IMR-90 (cell line): ENCODE results near the gene ARMC8. TPM values are rescaled to one million over a fixed set of nuclear protein-coding genes. Genes with fewer than 3 reads are reported as not detected.

ENCODE experiments used
- ATAC-seq: fragments of 200-7000 bp; cut with Tn5 transposase; 2 replicates; pipeline ENCODE4 v1.9.1; 2020; ENCODE audit warnings: low read depth, mild to moderate bottlenecking, moderate library complexity
- BruUV-seq: library from RNA; stranded (reverse); fragments of 400-500 nt; replicated peaks from 2 replicates; lab custom pipeline; 2021; lab: Mats Ljungman, UMichigan
- CTCF ChIA-PET: fragments of 300-600 bp; formaldehyde crosslinking; extraction: SDS; loops from one replicate; lab custom pipeline; 2021; ENCODE audit warnings: antibody characterized with exemption; lab: Yijun Ruan, JAX
- POLR2A ChIA-PET: fragments of 300-600 bp; sonication (Branson Sonifier 250); formaldehyde crosslinking; loops from one replicate; lab custom pipeline; 2022; ENCODE audit warnings: antibody characterized with exemption; ENCODE audit not compliant: unreplicated experiment; lab: Charles Lee
- DNase-seq: peaks from one replicate; pipeline ENCODE4 v3.0.0; 2013
- H2AFZ ChIP-seq: replicated peaks from 2 replicates; pipeline ENCODE3; 2013; ENCODE audit warnings: low read length, mild to moderate bottlenecking; ENCODE audit not compliant: poor library complexity
- H2AK5ac ChIP-seq: 2 replicates; pipeline ENCODE4 v1.6.1; 2013; ENCODE audit warnings: low read depth, low read length, inconsistent platforms
- H2AK9ac ChIP-seq: replicated peaks from 2 replicates; pipeline ENCODE3; 2013; ENCODE audit warnings: mild to moderate bottlenecking, low read depth, low read length, moderate library complexity; ENCODE audit not compliant: poor library complexity
- H2BK120ac ChIP-seq: 2 replicates; pipeline ENCODE4 v1.6.1; 2013; ENCODE audit warnings: low read depth, low read length, inconsistent platforms
- H2BK15ac ChIP-seq: 3 replicates; pipeline ENCODE4 v1.6.1; 2013; ENCODE audit warnings: low read depth, low read length, inconsistent platforms
- H2BK20ac ChIP-seq: 2 replicates; pipeline ENCODE4 v1.6.1; 2013; ENCODE audit warnings: low read depth, mild to moderate bottlenecking, inconsistent platforms, low read length, moderate library complexity
- H2BK5ac ChIP-seq: 2 replicates; pipeline ENCODE4 v1.6.1; 2013; ENCODE audit warnings: mild to moderate bottlenecking, low read depth, low read length, inconsistent platforms; ENCODE audit not compliant: poor library complexity, severe bottlenecking
- H3K14ac ChIP-seq: replicated peaks from 2 replicates; pipeline ENCODE4 v1.6.1; 2013; ENCODE audit warnings: low read depth, low read length, inconsistent platforms
- H3K18ac ChIP-seq: 2 replicates; pipeline ENCODE4 v1.6.1; 2013; ENCODE audit warnings: low read depth, low read length, control low read depth
- H3K23ac ChIP-seq: 2 replicates; pipeline ENCODE4 v1.6.1; 2013; ENCODE audit warnings: low read depth, low read length, inconsistent platforms
- H3K27ac ChIP-seq: 2 replicates; pipeline ENCODE4 v1.5.1; 2013; ENCODE audit warnings: mild to moderate bottlenecking, control low read depth, low read length; ENCODE audit not compliant: insufficient read depth
- H3K27me3 ChIP-seq: 2 replicates; pipeline ENCODE4 v1.6.1; 2013; ENCODE audit warnings: low read length; ENCODE audit not compliant: control insufficient read depth, insufficient read depth
- H3K36me3 ChIP-seq: 2 replicates; pipeline ENCODE4 v1.6.1; 2013; ENCODE audit warnings: low read length, mixed read lengths; ENCODE audit not compliant: control insufficient read depth, insufficient read depth
- H3K4ac ChIP-seq: 2 replicates; pipeline ENCODE4 v1.6.1; 2013; ENCODE audit warnings: low read depth, low read length, inconsistent platforms
- H3K4me1 ChIP-seq: 2 replicates; pipeline ENCODE4 v1.6.1; 2013; ENCODE audit warnings: low read length, mixed read lengths; ENCODE audit not compliant: control insufficient read depth, insufficient read depth
- H3K4me2 ChIP-seq: 2 replicates; pipeline ENCODE4 v1.6.1; 2013; ENCODE audit warnings: low read depth, mild to moderate bottlenecking, control low read depth, low read length, moderate library complexity
- H3K4me3 ChIP-seq: 2 replicates; pipeline ENCODE4 v1.5.1; 2013; ENCODE audit warnings: low read depth, mild to moderate bottlenecking, control low read depth, low read length, moderate library complexity; ENCODE audit not compliant: insufficient read depth
- H3K56ac ChIP-seq: 2 replicates; pipeline ENCODE4 v1.6.1; 2013; ENCODE audit warnings: low read length, inconsistent platforms; ENCODE audit not compliant: insufficient read depth; ENCODE audit errors: extremely low read depth
- H3K79me1 ChIP-seq, 2 experiments: 2 replicates each; pipeline ENCODE4 v1.6.1; 2013; ENCODE audit warnings: low read length in 2 of 2, inconsistent platforms in 1 of 2, low read depth in 1 of 2
- H3K9ac ChIP-seq: 2 replicates; pipeline ENCODE4 v1.6.1; 2013; ENCODE audit warnings: low read depth, low read length, control low read depth
- H3K9me1 ChIP-seq: 2 replicates; pipeline ENCODE4 v1.6.1; 2013; ENCODE audit warnings: low read length, inconsistent platforms; ENCODE audit not compliant: insufficient read depth
- H3K9me3 ChIP-seq: 2 replicates; pipeline ENCODE4 v1.6.1; 2013; ENCODE audit warnings: low read length; ENCODE audit not compliant: control insufficient read depth, insufficient read depth
- H4K20me1 ChIP-seq: 2 replicates; pipeline ENCODE4 v1.6.1; 2013; ENCODE audit warnings: low read length, inconsistent platforms; ENCODE audit not compliant: insufficient read depth
- H4K5ac ChIP-seq: 2 replicates; pipeline ENCODE4 v1.6.1; 2013; ENCODE audit warnings: mild to moderate bottlenecking, low read depth, low read length, control low read depth
- H4K8ac ChIP-seq, 2 experiments: 2 replicates each; pipeline ENCODE4 v1.6.1; 2013; ENCODE audit warnings: low read depth in 2 of 2, low read length in 2 of 2, control low read depth in 1 of 2, inconsistent platforms in 1 of 2
- H4K91ac ChIP-seq: 2 replicates; pipeline ENCODE4 v1.6.1; 2013; ENCODE audit warnings: low read depth, low read length, inconsistent platforms; ENCODE audit not compliant: insufficient read depth
- BHLHE40 ChIP-seq: fragments of 150-350 bp; IDR thresholded peaks from 2 replicates; pipeline ENCODE4 v1.6.1; 2016; ENCODE audit warnings: mild to moderate bottlenecking, low read depth, low read length
- CEBPB ChIP-seq: IDR thresholded peaks from 2 replicates; pipeline ENCODE4 v1.6.1; 2012; ENCODE audit warnings: low read depth, low read length, improper control_type of control experiment
- CHD1 ChIP-seq: IDR thresholded peaks from 2 replicates; pipeline ENCODE4 v1.6.1; 2012; ENCODE audit warnings: low read depth, low read length, improper control_type of control experiment
- FOS ChIP-seq: fragments of 150-350 bp; IDR thresholded peaks from 2 replicates; pipeline ENCODE4 v1.6.1; 2016; ENCODE audit warnings: low read depth, low read length
- MAFK ChIP-seq: IDR thresholded peaks from 2 replicates; pipeline ENCODE4 v1.6.1; 2012; ENCODE audit warnings: low read depth, low read length, improper control_type of control experiment
- MAZ ChIP-seq: IDR thresholded peaks from 2 replicates; pipeline ENCODE4 v1.6.1; 2012; ENCODE audit warnings: low read depth, mild to moderate bottlenecking, low read length, improper control_type of control experiment, moderate library complexity, borderline replicate concordance
- MXI1 ChIP-seq: IDR thresholded peaks from 2 replicates; pipeline ENCODE4 v1.6.1; 2012; ENCODE audit warnings: low read depth, mild to moderate bottlenecking, low read length, moderate library complexity, borderline replicate concordance
- NFE2L2 ChIP-seq: fragments of 150-350 bp; IDR thresholded peaks from 2 replicates; pipeline ENCODE4 v1.6.1; 2016; ENCODE audit warnings: low read depth, mild to moderate bottlenecking, low read length
- POLR2A ChIP-seq: IDR thresholded peaks from 2 replicates; pipeline ENCODE4 v1.6.1; 2012; ENCODE audit warnings: mild to moderate bottlenecking, low read depth, low read length
- RAD21 ChIP-seq: IDR thresholded peaks from 2 replicates; pipeline ENCODE4 v1.6.1; 2012; ENCODE audit warnings: low read length, improper control_type of control experiment
- RCOR1 ChIP-seq: IDR thresholded peaks from 2 replicates; pipeline ENCODE4 v1.6.1; 2012; ENCODE audit warnings: mild to moderate bottlenecking, low read length, improper control_type of control experiment; ENCODE audit not compliant: insufficient replicate concordance
- RFX5 ChIP-seq: IDR thresholded peaks from 2 replicates; pipeline ENCODE4 v1.8.0; 2012; ENCODE audit warnings: low read depth, mild to moderate bottlenecking, low read length, moderate library complexity
- SMC3 ChIP-seq: fragments of 150-350 bp; IDR thresholded peaks from 2 replicates; pipeline ENCODE4 v1.6.1; 2016; ENCODE audit warnings: low read depth, mild to moderate bottlenecking, antibody characterized with exemption, low read length, moderate library complexity
- USF2 ChIP-seq: fragments of 150-350 bp; IDR thresholded peaks from 2 replicates; pipeline ENCODE4 v1.6.1; 2017; ENCODE audit warnings: mild to moderate bottlenecking, antibody characterized with exemption, low read length, low read depth
- WGBS, 2 experiments: methylation state at CpG; one replicate each; pipeline versions ENCODE4 v1.1.5 to v1.1.7; 2013; ENCODE audit warnings: missing lambda C conversion rate in 2 of 2; ENCODE audit not compliant: insufficient read length in 1 of 2; ENCODE audit errors: extremely low coverage in 2 of 2; 5-methylcytosine and 5-hydroxymethylcytosine counted together
- dilution Hi-C: fragments of 300-500 bp; cut with HindIII; formaldehyde crosslinking; loops from one replicate; pipeline ENCODE4 v1.14.3; 2018; ENCODE audit warnings: low sequenced_read_pairs; ENCODE audit not compliant: unreplicated experiment
- in situ Hi-C: fragments of 300-500 bp; cut with MboI; formaldehyde crosslinking; loops from 3 replicates; pipeline ENCODE4 v1.14.3; 2019; ENCODE audit warnings: low sequenced_read_pairs, inconsistent platforms, mixed read lengths
- intact Hi-C: fragments of 100-400 bp; cut with micrococcal nuclease; formaldehyde crosslinking; loops from 2 replicates; pipeline ENCODE4 v1.10.0; 2022
- polyA plus RNA-seq, 3 experiments: library from polyadenylated mRNA; depleted of rRNA; stranded (reverse); fragments of >200 nt; gene quantifications; 2 replicates each; pipeline ENCODE4 v1.2.3, GENCODE V29; 2012; ENCODE audit warnings: low replicate concordance in 1 of 3
- total RNA-seq: library from RNA; depleted of rRNA; stranded (reverse); fragments of >200 nt; gene quantifications from 2 replicates; pipeline ENCODE4 v1.2.3, GENCODE V29; 2012
- TF ChIP-seq, protein P1 (sequence below): fragments of 150-350 bp; IDR thresholded peaks from 2 replicates; pipeline ENCODE4 v1.6.1; 2016; ENCODE audit warnings: low read depth, mild to moderate bottlenecking, low read length, moderate library complexity, borderline replicate concordance
- TF ChIP-seq, protein P2 (sequence below): conservative IDR thresholded peaks from 2 replicates; pipeline ENCODE4 v1.5.1; 2012; ENCODE audit warnings: mild to moderate bottlenecking, low read depth, low read length, improper control_type of control experiment

The ARMC8 gene
- total and polyA plus RNA-seq, 2 of the 4 experiments (the other 2 are of a cell fraction): 39.1 to 75.1 TPM

DNA sequence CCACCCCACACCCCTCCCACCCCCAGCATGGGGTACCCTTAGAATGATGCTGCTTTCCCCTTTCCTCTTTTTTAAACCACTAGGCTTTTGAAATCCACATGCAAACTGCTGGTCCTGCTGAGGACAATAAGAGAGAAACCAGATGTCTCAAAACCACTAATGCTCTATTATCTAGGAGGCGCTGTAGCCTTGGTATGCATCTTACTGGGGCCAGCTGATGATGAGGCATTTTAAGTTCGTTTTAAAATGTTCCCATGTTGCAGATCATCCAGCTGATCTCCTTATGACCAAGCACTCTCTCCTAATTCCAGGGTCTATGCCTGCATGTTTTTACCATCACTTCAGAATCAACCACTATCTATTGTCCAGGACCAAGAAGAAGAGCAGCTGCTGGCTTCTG is 141.2 kb downstream of the ARMC8 start:
- Histone ChIP-seq H3K36me3 (no peaks in the 10 kb centered on the region), H3K27ac (no peak overlapping the region), H3K9ac (no peak overlapping the region), H4K91ac (no peak overlapping the region), H3K4ac (no peak overlapping the region), H2BK15ac (no peak overlapping the region), H2AK9ac (no peak overlapping the region), H2AK5ac (no peak overlapping the region), H4K20me1 (no peaks in the 10 kb centered on the region), H3K79me1 (no peaks in the 10 kb centered on the region), H3K56ac (no peak overlapping the region), H3K4me2 (peak overlapping the region; percentile 56; the same call in 1 of the 2 replicates), H4K8ac (no peak overlapping the region), H3K9me1 (no peaks in the 10 kb centered on the region), H2BK120ac (no peak overlapping the region), H3K27me3 (peaks cover 10% of the 10 kb centered on the region), H4K5ac (no peak overlapping the region), H2BK20ac (no peak overlapping the region), H3K4me3 (no peak overlapping the region), H3K23ac (no peak overlapping the region), H2AFZ (no peak overlapping the region), H3K4me1 (no peaks in the 10 kb centered on the region), H3K14ac (no peak overlapping the region), H3K9me3 (no peaks in the 10 kb centered on the region), H2BK5ac (no peak overlapping the region), H3K18ac (no peak overlapping the region)
- no TSS peak for BruUV-seq
- dilution Hi-C loops: no loop called here
- WGBS, 2 experiments: 0% methylated on average over 1 of the region's 2 CpGs; no CpG with 5 or more reads in 1 of the 2 experiments
- intact Hi-C loops: loop anchor here (5.0 kb wide), 1 partner anchor 141 kb away; the partner anchor contains the start of gene ARMC8
- POLR2A ChIA-PET: no interaction called here
- in situ Hi-C loops: no loop called here
- DNase-seq: peak; percentile 12
- TF ChIP-seq BHLHE40 (no peak), POLR2A (no peak), USF2 (no peak), SMC3 (no peak), RCOR1 (no peak), RAD21 (no peak), MXI1 (no peak), MAFK (no peak), NFE2L2 (no peak), FOS (no peak), CHD1 (no peak), RFX5 (no peak), MAZ (no peak), CEBPB (no peak)
- TF ChIP-seq, protein P1, sequence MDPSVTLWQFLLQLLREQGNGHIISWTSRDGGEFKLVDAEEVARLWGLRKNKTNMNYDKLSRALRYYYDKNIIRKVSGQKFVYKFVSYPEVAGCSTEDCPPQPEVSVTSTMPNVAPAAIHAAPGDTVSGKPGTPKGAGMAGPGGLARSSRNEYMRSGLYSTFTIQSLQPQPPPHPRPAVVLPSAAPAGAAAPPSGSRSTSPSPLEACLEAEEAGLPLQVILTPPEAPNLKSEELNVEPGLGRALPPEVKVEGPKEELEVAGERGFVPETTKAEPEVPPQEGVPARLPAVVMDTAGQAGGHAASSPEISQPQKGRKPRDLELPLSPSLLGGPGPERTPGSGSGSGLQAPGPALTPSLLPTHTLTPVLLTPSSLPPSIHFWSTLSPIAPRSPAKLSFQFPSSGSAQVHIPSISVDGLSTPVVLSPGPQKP: no peak
- TF ChIP-seq, protein P2, sequence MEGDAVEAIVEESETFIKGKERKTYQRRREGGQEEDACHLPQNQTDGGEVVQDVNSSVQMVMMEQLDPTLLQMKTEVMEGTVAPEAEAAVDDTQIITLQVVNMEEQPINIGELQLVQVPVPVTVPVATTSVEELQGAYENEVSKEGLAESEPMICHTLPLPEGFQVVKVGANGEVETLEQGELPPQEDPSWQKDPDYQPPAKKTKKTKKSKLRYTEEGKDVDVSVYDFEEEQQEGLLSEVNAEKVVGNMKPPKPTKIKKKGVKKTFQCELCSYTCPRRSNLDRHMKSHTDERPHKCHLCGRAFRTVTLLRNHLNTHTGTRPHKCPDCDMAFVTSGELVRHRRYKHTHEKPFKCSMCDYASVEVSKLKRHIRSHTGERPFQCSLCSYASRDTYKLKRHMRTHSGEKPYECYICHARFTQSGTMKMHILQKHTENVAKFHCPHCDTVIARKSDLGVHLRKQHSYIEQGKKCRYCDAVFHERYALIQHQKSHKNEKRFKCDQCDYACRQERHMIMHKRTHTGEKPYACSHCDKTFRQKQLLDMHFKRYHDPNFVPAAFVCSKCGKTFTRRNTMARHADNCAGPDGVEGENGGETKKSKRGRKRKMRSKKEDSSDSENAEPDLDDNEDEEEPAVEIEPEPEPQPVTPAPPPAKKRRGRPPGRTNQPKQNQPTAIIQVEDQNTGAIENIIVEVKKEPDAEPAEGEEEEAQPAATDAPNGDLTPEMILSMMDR: no peak
- CTCF ChIA-PET: interaction anchor here (1.0 to 1.9 kb wide), 3 partner anchors 19 to 57 kb away, joined by 3 to 5 read pairs (median 4); partner anchors contain the start of gene MRAS
- ATAC-seq: no peak
